ENCODE data around the gene CSNK1D.

DNA sequence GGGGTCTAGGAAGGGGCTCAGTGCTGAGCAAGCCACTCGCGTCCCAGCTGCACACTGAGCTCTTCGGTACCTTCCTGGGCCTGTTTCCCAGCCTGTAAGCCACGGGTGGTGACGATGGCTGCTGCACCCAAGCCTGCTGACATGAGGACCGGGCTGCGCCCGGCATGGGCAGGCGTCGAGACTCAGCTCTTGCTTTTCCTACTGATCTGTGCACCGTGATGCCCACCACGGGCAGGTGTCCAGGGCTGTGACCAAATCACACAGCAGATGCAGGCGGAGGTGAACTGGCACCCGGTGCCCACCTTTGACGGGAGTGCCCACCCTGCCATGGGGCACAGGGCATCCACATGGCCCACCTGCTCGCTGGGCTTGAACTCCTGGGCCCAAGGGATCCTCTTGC lies 78.7 kb downstream of the CSNK1D start:
- TF ChIP-seq POLR2AphosphoS5 (IDR thresholded peaks at IDR 0.05), result no peak
- no peak for TF ChIP-seq POLR2A (IDR thresholded peaks at IDR 0.05)
- TF ChIP-seq, protein P1, sequence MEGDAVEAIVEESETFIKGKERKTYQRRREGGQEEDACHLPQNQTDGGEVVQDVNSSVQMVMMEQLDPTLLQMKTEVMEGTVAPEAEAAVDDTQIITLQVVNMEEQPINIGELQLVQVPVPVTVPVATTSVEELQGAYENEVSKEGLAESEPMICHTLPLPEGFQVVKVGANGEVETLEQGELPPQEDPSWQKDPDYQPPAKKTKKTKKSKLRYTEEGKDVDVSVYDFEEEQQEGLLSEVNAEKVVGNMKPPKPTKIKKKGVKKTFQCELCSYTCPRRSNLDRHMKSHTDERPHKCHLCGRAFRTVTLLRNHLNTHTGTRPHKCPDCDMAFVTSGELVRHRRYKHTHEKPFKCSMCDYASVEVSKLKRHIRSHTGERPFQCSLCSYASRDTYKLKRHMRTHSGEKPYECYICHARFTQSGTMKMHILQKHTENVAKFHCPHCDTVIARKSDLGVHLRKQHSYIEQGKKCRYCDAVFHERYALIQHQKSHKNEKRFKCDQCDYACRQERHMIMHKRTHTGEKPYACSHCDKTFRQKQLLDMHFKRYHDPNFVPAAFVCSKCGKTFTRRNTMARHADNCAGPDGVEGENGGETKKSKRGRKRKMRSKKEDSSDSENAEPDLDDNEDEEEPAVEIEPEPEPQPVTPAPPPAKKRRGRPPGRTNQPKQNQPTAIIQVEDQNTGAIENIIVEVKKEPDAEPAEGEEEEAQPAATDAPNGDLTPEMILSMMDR (IDR thresholded peaks at IDR 0.05), result no peak
- no peak for TF ChIP-seq EP300 (IDR thresholded peaks at IDR 0.05)

Data from suprapubic skin (tissue), 4 donors.